AG09309 (cell line): Measurements from ENCODE around the gene EAPP.
"Not testable (repeated sequence)": the region's sequence is repeated elsewhere in the genome, so short reads cannot be mapped to it uniquely, and the experiment has no call there.

Source experiments
- DNase-seq: peaks from one replicate; pipeline ENCODE4 v3.0.0-alpha.2; 2010; ENCODE audit warnings: low read depth
- H3K4me3 ChIP-seq: 2 replicates; pipeline ENCODE4 v1.5.1; 2011; ENCODE audit warnings: mild to moderate bottlenecking, low read depth, low read length, moderate library complexity; ENCODE audit not compliant: control insufficient read depth
- CTCF ChIP-seq: IDR thresholded peaks from 2 replicates; pipeline ENCODE4 v1.5.1; 2011; ENCODE audit warnings: mild to moderate bottlenecking, low read depth, low read length, inconsistent platforms; ENCODE audit not compliant: insufficient read depth, control insufficient read depth; ENCODE audit errors: missing control alignments

EAPP gene

GRCh38 chr14:34568803-34569202 is 29.3 kb upstream of the EAPP start:
- H3K4me3 ChIP-seq = no peak overlapping the region
- no peak for TF ChIP-seq CTCF
- DNase-seq = no peak

- no peak for TF ChIP-seq CTCF
Measured at GRCh38 chr14:34562776-34563150, 23.3 kb upstream of the EAPP start.

GRCh38 chr14:34562037-34562775 is 22.7 kb upstream of the EAPP start:
- not testable (repeated sequence) for DNase-seq, H3K4me3 ChIP-seq

More at GRCh38 chr14:34562776-34563150, 23.3 kb upstream of the EAPP start:
- no peak for DNase-seq
- H3K4me3 ChIP-seq = no peak overlapping the region

GRCh38 chr14:34556498-34556829 is 17.0 kb upstream of the EAPP start:
- DNase-seq, H3K4me3 ChIP-seq: not testable (repeated sequence)

GRCh38 chr14:34555583-34556497 is 16.3 kb upstream of the EAPP start:
- not testable (repeated sequence) for H3K4me3 ChIP-seq, DNase-seq

GRCh38 chr14:34554540-34555250 is 15.2 kb upstream of the EAPP start:
- no peak overlapping the region for H3K4me3 ChIP-seq
- DNase-seq = no peak
- TF ChIP-seq CTCF = no peak

- DNase-seq, H3K4me3 ChIP-seq: not testable (repeated sequence)
Measured at GRCh38 chr14:34549276-34549966, 9.9 kb upstream of the EAPP start.

- DNase-seq = no peak
- no peak for TF ChIP-seq CTCF
- no peak overlapping the region for H3K4me3 ChIP-seq
Measured at GRCh38 chr14:34548472-34548981, 9.0 kb upstream of the EAPP start.

GRCh38 chr14:34547136-34547520 is 7.6 kb upstream of the EAPP start:
- DNase-seq, H3K4me3 ChIP-seq: not testable (repeated sequence)

- not testable (repeated sequence) for DNase-seq, H3K4me3 ChIP-seq
Measured at GRCh38 chr14:34546272-34547135, 7.0 kb upstream of the EAPP start.

GRCh38 chr14:34540181-34541059 is 919 bp upstream of the EAPP start:
- not testable (repeated sequence) for DNase-seq
- H3K4me3 ChIP-seq = peak overlapping the region; percentile 74
